HCT116 (cell line): Measurements from ENCODE around the gene CDKAL1. TPM values are rescaled to one million over a fixed set of nuclear protein-coding genes. Genes with fewer than 3 reads are reported as not detected.

Experiments used
- ATAC-seq: fragments of 200-7000 bp; cut with Tn5 transposase; 2 replicates; pipeline ENCODE4 v1.9.1; 2020; ENCODE audit warnings: mild to moderate bottlenecking, moderate library complexity
- BruUV-seq: library from RNA; stranded (reverse); fragments of 400-500 nt; replicated peaks from 2 replicates; lab custom pipeline; 2021; lab: Mats Ljungman, UMichigan
- CTCF ChIA-PET: fragments of 300-600 bp; sonication (Branson Sonifier 250); formaldehyde crosslinking; loops from one replicate; lab custom pipeline; 2021; ENCODE audit warnings: antibody characterized with exemption; lab: Charles Lee
- POLR2A ChIA-PET: fragments of 300-600, 350-600 bp; sonication (Branson Sonifier 250); formaldehyde crosslinking; loops from one replicate; lab custom pipeline; 2021; ENCODE audit warnings: antibody characterized with exemption; lab: Charles Lee
- RAD21 ChIA-PET, 2 experiments: fragments of 300-600 bp; sonication (Branson Sonifier 250); formaldehyde crosslinking; loops; one replicate each; lab custom pipeline; 2023; ENCODE audit warnings: low total read pairs in 2 of 2; ENCODE audit not compliant: uncharacterized antibody in 2 of 2, unreplicated experiment in 2 of 2, low non-redundant PET in 1 of 2; lab: Charles Lee
- DNase-seq: peaks from one replicate; pipeline ENCODE4 v3.0.0-alpha.2; 2010; ENCODE audit warnings: low read depth, low spot score
- H2AFZ ChIP-seq: fragments of 200-600 bp; shearing (Covaris generic), sonication (generic); 2 replicates; pipeline ENCODE4 v1.6.1; 2017; ENCODE audit warnings: low read depth, mixed run types, mixed read lengths, antibody characterized with exemption, low read length; ENCODE audit not compliant: poor library complexity, severe bottlenecking
- H3K27ac ChIP-seq: 2 replicates; pipeline ENCODE4 v1.5.1; 2012; ENCODE audit warnings: low read depth, low read length
- H3K27me3 ChIP-seq: fragments of 200-600 bp; sonication (generic); 2 replicates; pipeline ENCODE4 v1.6.1; 2016; ENCODE audit warnings: mixed run types, low read length, mixed read lengths; ENCODE audit not compliant: insufficient read depth
- H3K36me3 ChIP-seq, 2 experiments: fragments of 200-500 bp in 1 of 2; fragments of 200-600 bp in 1 of 2; sonication (Bioruptor generic) in 1 of 2; sonication (generic) in 1 of 2; 2 replicates each; pipeline versions ENCODE4 v1.5.1 to v1.6.1; 2014 to 2016; ENCODE audit warnings: low read length in 2 of 2, inconsistent platforms in 1 of 2, mixed read lengths in 1 of 2, mixed run types in 1 of 2; ENCODE audit not compliant: insufficient read depth in 2 of 2, control insufficient read depth in 1 of 2
- H3K4me1 ChIP-seq, 2 experiments: fragments of 200-600 bp in 1 of 2; sonication (generic) in 1 of 2; 2 replicates each; pipeline versions ENCODE4 v1.5.1 to v1.6.1; 2012 to 2017; ENCODE audit warnings: low read length in 2 of 2, inconsistent platforms in 1 of 2, mild to moderate bottlenecking in 1 of 2, mixed read lengths in 1 of 2, mixed run types in 1 of 2, moderate library complexity in 1 of 2; ENCODE audit not compliant: insufficient read depth in 2 of 2, control insufficient read depth in 1 of 2
- H3K4me2 ChIP-seq: fragments of 200-600 bp; sonication (generic); 2 replicates; pipeline ENCODE4 v1.6.1; 2017; ENCODE audit warnings: mixed run types, low read length, mixed read lengths
- H3K4me3 ChIP-seq, 2 experiments: fragments of 200-600 bp in 1 of 2; sonication (generic) in 1 of 2; replicated peaks in 1 of 2; 2 replicates each; pipeline ENCODE4 v1.5.1; 2011 to 2016; ENCODE audit warnings: low read length in 2 of 2, control low read depth in 1 of 2, low read depth in 1 of 2, mild to moderate bottlenecking in 1 of 2, mixed read lengths in 1 of 2, mixed run types in 1 of 2
- H3K79me2 ChIP-seq: fragments of 200-600 bp; sonication (generic); 2 replicates; pipeline ENCODE4 v1.6.1; 2017; ENCODE audit warnings: mild to moderate bottlenecking, mixed run types, low read length, moderate library complexity, mixed read lengths; ENCODE audit not compliant: insufficient read depth
- H3K9ac ChIP-seq: fragments of 200-600 bp; sonication (generic); 2 replicates; pipeline ENCODE4 v1.6.1; 2016; ENCODE audit warnings: low read length, mixed read lengths
- H3K9me2 ChIP-seq: fragments of 200-600 bp; sonication (generic), shearing (Covaris generic); 2 replicates; pipeline ENCODE4 v1.6.1; 2017; ENCODE audit warnings: mixed run types, mild to moderate bottlenecking, moderate library complexity; ENCODE audit not compliant: insufficient read depth
- H3K9me3 ChIP-seq, 2 experiments: fragments of 200-500 bp in 1 of 2; fragments of 200-600 bp in 1 of 2; sonication (Bioruptor generic) in 1 of 2; sonication (generic) in 1 of 2; 2 replicates each; pipeline ENCODE4 v1.6.1; 2014 to 2017; ENCODE audit warnings: low read length in 2 of 2, mixed read lengths in 2 of 2, inconsistent platforms in 1 of 2, low read depth in 1 of 2, mild to moderate bottlenecking in 1 of 2, mixed run types in 1 of 2, moderate library complexity in 1 of 2; ENCODE audit not compliant: control insufficient read depth in 1 of 2, insufficient read depth in 1 of 2
- H4K20me1 ChIP-seq: fragments of 200-600 bp; sonication (generic), shearing (Covaris generic); 2 replicates; pipeline ENCODE4 v1.6.1; 2017; ENCODE audit warnings: mixed run types, mild to moderate bottlenecking, moderate library complexity; ENCODE audit not compliant: insufficient read depth
- CBX3 ChIP-seq: IDR thresholded peaks from 2 replicates; pipeline ENCODE4 v1.6.1; 2012; ENCODE audit warnings: low read depth
- FOSL1 ChIP-seq: IDR thresholded peaks from 2 replicates; pipeline ENCODE4 v1.6.1; 2012; ENCODE audit warnings: low read depth
- RAD21 ChIP-seq: IDR thresholded peaks from 2 replicates; pipeline ENCODE4 v1.6.1; 2012; ENCODE audit warnings: low read depth, mild to moderate bottlenecking
- REST ChIP-seq: IDR thresholded peaks from 2 replicates; pipeline ENCODE4 v1.6.1; 2012; ENCODE audit warnings: low read depth
- YY1 ChIP-seq: IDR thresholded peaks from 2 replicates; pipeline ENCODE4 v1.6.1; 2011; ENCODE audit warnings: low read length, low read depth, moderate library complexity, mild to moderate bottlenecking; ENCODE audit not compliant: insufficient replicate concordance; ENCODE audit errors: extremely low read depth
- intact Hi-C: fragments of 100-400 bp; cut with micrococcal nuclease; formaldehyde crosslinking; loops from 2 replicates; pipeline ENCODE4 v1.10.0; 2022
- total RNA-seq: library from RNA; stranded (reverse); gene quantifications from one replicate; pipeline ENCODE4 v1.2.1, GENCODE V29; 2021; ENCODE audit not compliant: unreplicated experiment
- TF ChIP-seq, protein P1 (sequence below): IDR thresholded peaks from 2 replicates; pipeline ENCODE4 v1.6.1; 2012
- TF ChIP-seq, protein P2 (sequence below): IDR thresholded peaks from 2 replicates; pipeline ENCODE4 v1.6.1; 2012
- TF ChIP-seq, protein P3 (sequence below), 3 experiments: fragments of 200-600 bp in 1 of 3; sonication (generic) in 1 of 3; IDR thresholded peaks in 2 of 3; conservative IDR thresholded peaks in 1 of 3; 2 replicates each; pipeline ENCODE4 v1.5.1; 2012 to 2017; ENCODE audit warnings: low read depth in 2 of 3, low read length in 2 of 3, antibody characterized with exemption in 1 of 3, borderline replicate concordance in 1 of 3, control low read depth in 1 of 3, mild to moderate bottlenecking in 1 of 3, mixed read lengths in 1 of 3, mixed run types in 1 of 3, moderate library complexity in 1 of 3; ENCODE audit not compliant: insufficient read depth in 1 of 3

CDKAL1 gene
- total RNA-seq, 1 experiment from 2014 or later: 14.9 TPM

DNA sequence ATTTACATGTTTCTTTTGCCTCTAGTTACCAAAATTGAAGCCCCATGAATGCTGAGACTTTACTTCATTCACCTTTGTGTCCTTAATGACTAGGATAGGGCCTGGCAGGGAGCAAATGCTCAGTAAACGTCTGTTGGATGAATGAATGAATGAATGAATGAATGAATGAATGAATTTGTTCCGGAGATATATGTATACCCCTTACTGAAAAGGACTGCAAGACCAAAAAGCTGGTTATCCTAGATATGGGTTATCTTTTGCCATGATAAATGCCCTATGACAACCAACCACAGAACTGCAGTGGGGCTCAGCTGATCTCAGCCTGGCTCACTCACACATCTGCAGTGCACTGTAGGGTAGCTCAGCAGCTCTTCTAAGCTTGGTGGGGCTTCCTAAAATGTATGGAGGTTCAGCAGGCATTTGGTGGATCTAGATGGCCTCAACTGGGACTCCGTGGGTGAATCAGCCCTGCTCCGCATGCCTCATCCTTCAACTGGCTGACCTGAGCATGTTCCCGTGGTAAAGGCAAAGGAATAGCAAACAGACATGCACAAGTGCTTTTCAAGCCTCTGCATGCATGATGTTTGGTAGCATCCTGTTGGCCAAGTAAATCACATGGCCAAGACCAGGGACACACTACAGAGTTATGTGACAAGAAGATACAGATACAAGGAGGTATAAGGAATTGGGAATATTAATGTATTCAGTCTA, 680.6 kb downstream of the CDKAL1 start (continued):
- no peak for TF ChIP-seq REST

DNA sequence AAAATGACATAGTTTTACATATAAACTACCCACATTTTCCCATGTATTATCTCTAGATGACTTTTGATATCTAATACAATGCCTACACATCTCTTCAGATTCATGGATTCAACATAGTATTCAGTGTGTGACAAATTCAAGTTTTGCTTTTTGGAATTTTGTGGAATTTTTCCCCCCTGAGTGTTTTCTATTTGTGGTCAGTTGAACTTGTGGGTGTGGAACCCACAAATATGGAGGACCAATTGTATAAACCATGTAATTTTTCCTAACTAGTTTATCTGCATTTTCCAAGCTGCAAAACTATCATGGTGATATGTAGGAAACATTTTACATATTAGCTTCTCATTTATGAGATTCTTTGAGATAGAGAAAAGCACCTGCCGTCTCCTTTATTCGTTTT, 685.0 kb downstream of the CDKAL1 start:
- DNase-seq: no peak
- Histone ChIP-seq H3K9ac (no peak overlapping the region), H3K9me2 (no peaks in the 10 kb centered on the region), H3K4me2 (no peak overlapping the region), H3K9me3 (no peaks in the 10 kb centered on the region), H3K27ac (no peak overlapping the region), H2AFZ (no peak overlapping the region), H3K4me1 (peaks cover 0 to 3% of the 10 kb centered on the region in 2 experiments; a peak in 1 of 4 replicates), H3K36me3 (no peaks in the 10 kb centered on the region), H3K79me2 (no peaks in the 10 kb centered on the region), H4K20me1 (no peaks in the 10 kb centered on the region), H3K4me3 (no peak overlapping the region), H3K27me3 (no peaks in the 10 kb centered on the region)
- no TSS peak for BruUV-seq
- CTCF ChIA-PET: no interaction called here
- TF ChIP-seq, protein P1, sequence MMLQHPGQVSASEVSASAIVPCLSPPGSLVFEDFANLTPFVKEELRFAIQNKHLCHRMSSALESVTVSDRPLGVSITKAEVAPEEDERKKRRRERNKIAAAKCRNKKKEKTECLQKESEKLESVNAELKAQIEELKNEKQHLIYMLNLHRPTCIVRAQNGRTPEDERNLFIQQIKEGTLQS: no peak
- TF ChIP-seq FOSL1 (no peak), CBX3 (no peak), YY1 (no peak), RAD21 (no peak)
- TF ChIP-seq, protein P2, sequence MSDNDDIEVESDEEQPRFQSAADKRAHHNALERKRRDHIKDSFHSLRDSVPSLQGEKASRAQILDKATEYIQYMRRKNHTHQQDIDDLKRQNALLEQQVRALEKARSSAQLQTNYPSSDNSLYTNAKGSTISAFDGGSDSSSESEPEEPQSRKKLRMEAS: no peak
- TF ChIP-seq, protein P3, sequence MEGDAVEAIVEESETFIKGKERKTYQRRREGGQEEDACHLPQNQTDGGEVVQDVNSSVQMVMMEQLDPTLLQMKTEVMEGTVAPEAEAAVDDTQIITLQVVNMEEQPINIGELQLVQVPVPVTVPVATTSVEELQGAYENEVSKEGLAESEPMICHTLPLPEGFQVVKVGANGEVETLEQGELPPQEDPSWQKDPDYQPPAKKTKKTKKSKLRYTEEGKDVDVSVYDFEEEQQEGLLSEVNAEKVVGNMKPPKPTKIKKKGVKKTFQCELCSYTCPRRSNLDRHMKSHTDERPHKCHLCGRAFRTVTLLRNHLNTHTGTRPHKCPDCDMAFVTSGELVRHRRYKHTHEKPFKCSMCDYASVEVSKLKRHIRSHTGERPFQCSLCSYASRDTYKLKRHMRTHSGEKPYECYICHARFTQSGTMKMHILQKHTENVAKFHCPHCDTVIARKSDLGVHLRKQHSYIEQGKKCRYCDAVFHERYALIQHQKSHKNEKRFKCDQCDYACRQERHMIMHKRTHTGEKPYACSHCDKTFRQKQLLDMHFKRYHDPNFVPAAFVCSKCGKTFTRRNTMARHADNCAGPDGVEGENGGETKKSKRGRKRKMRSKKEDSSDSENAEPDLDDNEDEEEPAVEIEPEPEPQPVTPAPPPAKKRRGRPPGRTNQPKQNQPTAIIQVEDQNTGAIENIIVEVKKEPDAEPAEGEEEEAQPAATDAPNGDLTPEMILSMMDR (IDR thresholded peaks at IDR 0.05 in 2 of 3, conservative IDR thresholded peaks at IDR 0.05 in 1 of 3; ENCODE audit: borderline replicate concordance in 1 of 3, insufficient read depth in 1 of 3, low read depth in 2 of 3, low read length in 2 of 3): no peak
- POLR2A ChIA-PET: no interaction called here
- ATAC-seq: no peak
- intact Hi-C loops: no loop called here
- RAD21 ChIA-PET: no interaction called here
